Measurements from ENCODE around the gene VANGL1.

- TF ChIP-seq CTCF (IDR thresholded peaks at IDR 0.05; ENCODE audit: low read depth, low read length) (no peak), EZH2phosphoT487 (IDR thresholded peaks at IDR 0.05; ENCODE audit: low read depth) (no peak)
Observed at GRCh38 chr1:115677565-115677964, 35.8 kb downstream of the VANGL1 start.
